Endothelial cell of umbilical vein (primary cell): ENCODE results near the gene TXNDC12. TPM values are rescaled to one million over a fixed set of nuclear protein-coding genes. Genes with fewer than 3 reads are reported as not detected.

Experiments
- BruUV-seq: library from RNA; stranded (reverse); fragments of 400-500 nt; replicated peaks from 2 replicates; lab custom pipeline; 2021; lab: Mats Ljungman, UMichigan
- CTCF ChIA-PET: fragments of 300-600, 350-600 bp; sonication (Branson Sonifier 250); formaldehyde crosslinking; loops from one replicate; lab custom pipeline; 2021; ENCODE audit warnings: antibody characterized with exemption, inconsistent platforms; lab: Charles Lee
- POLR2A ChIA-PET: fragments of 300-600, 350-600 bp; sonication (Branson Sonifier 250); formaldehyde crosslinking; loops from one replicate; lab custom pipeline; 2021; ENCODE audit warnings: antibody characterized with exemption, inconsistent platforms; lab: Charles Lee
- DNase-seq: peaks from one replicate; pipeline ENCODE4 v3.0.0-alpha.2; 2011; ENCODE audit warnings: low read depth, low spot score
- FAIRE-seq: peaks from 2 replicates; lab custom pipeline; 2011; peaks lifted over from hg19 to GRCh38; lab: Jason Lieb, UNC
- H2AFZ ChIP-seq: 2 replicates; pipeline ENCODE4 v1.6.0; 2012; ENCODE audit warnings: low read depth, low read length, control low read depth, inconsistent platforms
- H3K27ac ChIP-seq: 2 replicates; pipeline ENCODE4 v1.5.1; 2011; ENCODE audit warnings: low read depth, mild to moderate bottlenecking, control low read depth, low read length, moderate library complexity; ENCODE audit not compliant: insufficient read depth
- H3K27me3 ChIP-seq, 2 experiments: 2 replicates each; pipeline versions ENCODE4 v1.6.0 to v1.6.1; 2011; ENCODE audit warnings: low read length in 2 of 2, mixed read lengths in 1 of 2; ENCODE audit not compliant: control insufficient read depth in 2 of 2, insufficient read depth in 2 of 2
- H3K36me3 ChIP-seq, 2 experiments: 2 replicates in 1 of 2; 3 replicates in 1 of 2; pipeline ENCODE4 v1.5.1; 2011; ENCODE audit warnings: low read length in 2 of 2, mild to moderate bottlenecking in 1 of 2, moderate library complexity in 1 of 2; ENCODE audit not compliant: control insufficient read depth in 2 of 2, insufficient read depth in 2 of 2; ENCODE audit errors: extremely low read depth in 1 of 2
- H3K4me1 ChIP-seq: 3 replicates; pipeline ENCODE4 v1.5.1; 2011; ENCODE audit warnings: mild to moderate bottlenecking, low read length; ENCODE audit not compliant: control insufficient read depth, insufficient read depth; ENCODE audit errors: extremely low read depth
- H3K4me2 ChIP-seq: 2 replicates; pipeline ENCODE4 v1.6.1; 2011; ENCODE audit warnings: low read length, control low read depth, mixed read lengths; ENCODE audit not compliant: insufficient read depth
- H3K4me3 ChIP-seq, 3 experiments: fragments of 200-600 bp in 1 of 3; sonication (generic), shearing (Covaris generic) in 1 of 3; replicated peaks in 1 of 3; 2 replicates each; pipeline ENCODE4 v1.5.1; 2011 to 2016; ENCODE audit warnings: control low read depth in 3 of 3, low read length in 3 of 3, mild to moderate bottlenecking in 2 of 3, inconsistent platforms in 1 of 3, low read depth in 1 of 3, moderate library complexity in 1 of 3; ENCODE audit not compliant: insufficient read depth in 1 of 3
- H3K79me2 ChIP-seq: 2 replicates; pipeline ENCODE4 v1.6.0; 2012; ENCODE audit warnings: low read length, inconsistent platforms; ENCODE audit not compliant: control insufficient read depth, insufficient read depth
- H3K9ac ChIP-seq: replicated peaks from 2 replicates; pipeline ENCODE3; 2011; ENCODE audit warnings: low read length, control low read depth; ENCODE audit not compliant: insufficient read depth; ENCODE audit errors: extremely low read depth
- H3K9me1 ChIP-seq: replicated peaks from 3 replicates; pipeline ENCODE4 v1.6.0; 2011; ENCODE audit warnings: mild to moderate bottlenecking, low read length; ENCODE audit not compliant: control insufficient read depth, insufficient read depth; ENCODE audit errors: extremely low read depth
- H3K9me3 ChIP-seq: replicated peaks from 2 replicates; pipeline ENCODE4 v1.5.1; 2012; ENCODE audit warnings: low read length, inconsistent platforms; ENCODE audit not compliant: control insufficient read depth, insufficient read depth
- H4K20me1 ChIP-seq: replicated peaks from 2 replicates; pipeline ENCODE3; 2011; ENCODE audit warnings: mild to moderate bottlenecking, low read length; ENCODE audit not compliant: control insufficient read depth, insufficient read depth; ENCODE audit errors: extremely low read depth
- EZH2 ChIP-seq: IDR thresholded peaks from 2 replicates; pipeline ENCODE4 v1.6.1; 2012; ENCODE audit warnings: borderline replicate concordance, low read depth, mild to moderate bottlenecking, moderate library complexity, low read length, inconsistent platforms; ENCODE audit not compliant: severe bottlenecking
- FOS ChIP-seq: IDR thresholded peaks from 2 replicates; pipeline ENCODE4 v1.6.1; 2011; ENCODE audit warnings: mild to moderate bottlenecking, low read length, moderate library complexity, borderline replicate concordance; ENCODE audit not compliant: insufficient read depth
- GATA2 ChIP-seq: IDR thresholded peaks from 2 replicates; pipeline ENCODE4 v1.7.0; 2011; ENCODE audit warnings: low read depth, mild to moderate bottlenecking, moderate library complexity, mixed read lengths, low read length; ENCODE audit not compliant: insufficient read length, insufficient read depth
- JUN ChIP-seq: IDR thresholded peaks from 2 replicates; pipeline ENCODE4 v1.6.1; 2011; ENCODE audit warnings: borderline replicate concordance, low read depth; ENCODE audit not compliant: insufficient read length, insufficient read depth
- MYC ChIP-seq: IDR thresholded peaks from one replicate; pipeline ENCODE4 v1.6.1; 2011; ENCODE audit warnings: mild to moderate bottlenecking, low read depth, low read length
- POLR2A ChIP-seq: IDR thresholded peaks from 2 replicates; pipeline ENCODE4 v1.6.1; 2012; ENCODE audit warnings: low read depth, mild to moderate bottlenecking, control low read depth, low read length
- POLR2AphosphoS5 ChIP-seq: IDR thresholded peaks from 2 replicates; pipeline ENCODE4 v1.6.1; 2012; ENCODE audit warnings: low read depth, mild to moderate bottlenecking, control low read depth, low read length, moderate library complexity; ENCODE audit not compliant: insufficient read depth
- dilution Hi-C: fragments of 300-500 bp; cut with MboI; formaldehyde crosslinking; loops from one replicate; pipeline ENCODE4 v1.15.0; 2019; ENCODE audit warnings: low sequenced_read_pairs; ENCODE audit not compliant: extremely low pct_ligation_motif_present
- intact Hi-C: fragments of 100-400 bp; cut with micrococcal nuclease; formaldehyde crosslinking; loops from one replicate; pipeline ENCODE4 v1.10.0; 2022
- polyA plus RNA-seq, 4 experiments: library from polyadenylated mRNA; depleted of rRNA in 3 of 4; stranded (reverse) in 3 of 4; unstranded in 1 of 4; fragments of >200 nt; gene quantifications; 2 replicates each; pipeline versions ENCODE4 v1.2.1 to v1.2.3, GENCODE V29; 2011 to 2012; ENCODE audit warnings: missing spikeins in 1 of 4
- total RNA-seq: library from RNA; stranded (reverse); gene quantifications from 2 replicates; pipeline ENCODE4 v1.2.3, GENCODE V29; 2021
- TF ChIP-seq, protein P1 (sequence below): IDR thresholded peaks from 2 replicates; pipeline ENCODE4 v1.6.1; 2011; ENCODE audit not compliant: insufficient read depth, insufficient read length
- TF ChIP-seq, protein P2 (sequence below), 2 donors: IDR thresholded peaks; 1 replicate in 1 of 2; 2 replicates in 1 of 2; pipeline ENCODE4 v1.5.1; 2011; ENCODE audit warnings: low read length in 2 of 2, mild to moderate bottlenecking in 2 of 2, moderate library complexity in 2 of 2, control low read depth in 1 of 2, inconsistent platforms in 1 of 2, low read depth in 1 of 2; ENCODE audit not compliant: insufficient read depth in 1 of 2; ENCODE audit errors: extremely low read depth in 1 of 2

The TXNDC12 gene
- total and polyA plus RNA-seq, 2 donors (not counting 3 experiments of a cell fraction or from before 2014, with no cell fraction given), result 33.7 to 57.4 TPM

DNA sequence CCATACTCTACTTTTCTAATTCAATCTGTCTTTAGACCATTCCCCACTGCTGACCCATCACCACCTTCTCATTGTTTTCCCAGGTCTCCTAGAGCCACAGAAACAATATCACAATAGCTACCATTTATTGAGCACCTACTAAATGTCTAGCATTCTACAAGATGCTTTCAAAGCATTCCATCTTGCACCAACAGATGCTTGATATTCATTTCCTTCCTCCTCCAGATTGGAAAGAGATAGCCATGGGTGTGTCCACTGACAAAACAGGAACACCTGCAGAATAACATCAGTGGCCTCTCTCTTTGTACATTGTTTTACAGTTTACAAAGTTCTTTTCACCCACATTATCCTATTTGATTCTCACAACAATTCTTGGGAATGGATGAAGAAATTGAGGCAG is 66.7 kb downstream of the TXNDC12 start:
- intact Hi-C loops, result loop anchor here (5.0 kb wide), 1 partner anchor 189 kb away; no protein-coding TSS in a partner anchor
- H3K4me3 ChIP-seq, result no peak overlapping the region

DNA sequence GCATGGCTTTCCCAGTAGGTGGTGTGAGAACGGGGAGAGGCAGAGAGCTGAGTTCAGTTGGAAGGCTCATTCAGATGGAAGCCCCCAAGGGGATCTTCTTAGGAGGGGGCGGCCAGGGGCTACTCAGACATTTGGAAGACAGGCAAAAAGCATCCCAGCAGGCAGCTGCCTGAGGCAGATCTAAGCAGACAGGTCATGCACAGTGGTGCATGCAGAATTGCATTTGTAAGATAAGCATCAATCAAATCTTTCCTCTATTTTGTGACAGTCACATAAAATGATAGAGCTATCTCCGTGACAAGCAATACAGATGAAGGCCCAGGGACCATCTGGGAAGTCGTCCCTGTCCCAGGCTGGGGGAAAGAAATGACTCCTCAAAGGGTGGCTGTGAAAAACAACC is 68.3 kb downstream of the TXNDC12 start:
- Histone ChIP-seq H2AFZ (no peak overlapping the region), H3K9ac (no peak overlapping the region), H4K20me1 (no peaks in the 10 kb centered on the region), H3K27ac (no peak overlapping the region), H3K9me3 (no peaks in the 10 kb centered on the region), H3K4me2 (no peak overlapping the region), H3K4me1 (no peaks in the 10 kb centered on the region), H3K79me2 (no peaks in the 10 kb centered on the region), H3K9me1 (no peaks in the 10 kb centered on the region), H3K36me3 (no peaks in the 10 kb centered on the region), H3K27me3 (peaks cover 0 to 5% of the 10 kb centered on the region in 2 experiments), H3K4me3 (no peak overlapping the region)
- POLR2A ChIA-PET, result no interaction called here
- intact Hi-C loops (loop anchor here (5.0 kb wide), 1 partner anchor 191 kb away; no protein-coding TSS in a partner anchor), dilution Hi-C loops (no loop called here)
- CTCF ChIA-PET, result no interaction called here
- no TSS peak for BruUV-seq
- TF ChIP-seq GATA2, result no peak
- TF ChIP-seq EZH2, result no peak
- no peak for TF ChIP-seq POLR2A
- no peak for TF ChIP-seq JUN
- no peak for TF ChIP-seq MYC
- TF ChIP-seq, protein P1, sequence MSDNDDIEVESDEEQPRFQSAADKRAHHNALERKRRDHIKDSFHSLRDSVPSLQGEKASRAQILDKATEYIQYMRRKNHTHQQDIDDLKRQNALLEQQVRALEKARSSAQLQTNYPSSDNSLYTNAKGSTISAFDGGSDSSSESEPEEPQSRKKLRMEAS, result no peak
- no peak for TF ChIP-seq FOS
- TF ChIP-seq, protein P2, sequence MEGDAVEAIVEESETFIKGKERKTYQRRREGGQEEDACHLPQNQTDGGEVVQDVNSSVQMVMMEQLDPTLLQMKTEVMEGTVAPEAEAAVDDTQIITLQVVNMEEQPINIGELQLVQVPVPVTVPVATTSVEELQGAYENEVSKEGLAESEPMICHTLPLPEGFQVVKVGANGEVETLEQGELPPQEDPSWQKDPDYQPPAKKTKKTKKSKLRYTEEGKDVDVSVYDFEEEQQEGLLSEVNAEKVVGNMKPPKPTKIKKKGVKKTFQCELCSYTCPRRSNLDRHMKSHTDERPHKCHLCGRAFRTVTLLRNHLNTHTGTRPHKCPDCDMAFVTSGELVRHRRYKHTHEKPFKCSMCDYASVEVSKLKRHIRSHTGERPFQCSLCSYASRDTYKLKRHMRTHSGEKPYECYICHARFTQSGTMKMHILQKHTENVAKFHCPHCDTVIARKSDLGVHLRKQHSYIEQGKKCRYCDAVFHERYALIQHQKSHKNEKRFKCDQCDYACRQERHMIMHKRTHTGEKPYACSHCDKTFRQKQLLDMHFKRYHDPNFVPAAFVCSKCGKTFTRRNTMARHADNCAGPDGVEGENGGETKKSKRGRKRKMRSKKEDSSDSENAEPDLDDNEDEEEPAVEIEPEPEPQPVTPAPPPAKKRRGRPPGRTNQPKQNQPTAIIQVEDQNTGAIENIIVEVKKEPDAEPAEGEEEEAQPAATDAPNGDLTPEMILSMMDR (IDR thresholded peaks at IDR 0.05; ENCODE audit: extremely low read depth in 1 of 2, insufficient read depth in 1 of 2, low read depth in 1 of 2, low read length in 2 of 2), result no peak
- no peak for TF ChIP-seq POLR2AphosphoS5
- FAIRE-seq, result no peak
- no peak for DNase-seq

More for the DNA sequence above, 66.7 kb downstream of the TXNDC12 start:
- CTCF ChIA-PET, result no interaction called here
- no peak overlapping the region for H3K4me2 ChIP-seq
- H3K9me1 ChIP-seq, result no peaks in the 10 kb centered on the region
- FAIRE-seq (no peak), DNase-seq (no peak)
- POLR2A ChIA-PET, result no interaction called here
- H2AFZ ChIP-seq, result no peak overlapping the region
- no peak overlapping the region for H3K27ac ChIP-seq
- H3K9ac ChIP-seq, result no peak overlapping the region
- H3K9me3 ChIP-seq, result no peaks in the 10 kb centered on the region
- peaks cover 12 to 16% of the 10 kb centered on the region in 2 experiments for H3K27me3 ChIP-seq
- H4K20me1 ChIP-seq, result no peaks in the 10 kb centered on the region
- H3K79me2 ChIP-seq, result no peaks in the 10 kb centered on the region
- BruUV-seq, result no TSS peak
- dilution Hi-C loops, result no loop called here
- H3K4me1 ChIP-seq, result no peaks in the 10 kb centered on the region
- H3K36me3 ChIP-seq, result no peaks in the 10 kb centered on the region
- TF ChIP-seq POLR2AphosphoS5 (no peak), GATA2 (peak; percentile 46)
